H9 (cell line): ENCODE results near the gene SIX3. TPM values are rescaled to one million over a fixed set of nuclear protein-coding genes. Genes with fewer than 3 reads are reported as not detected.

Source experiments
- DNase-seq: peaks from one replicate; pipeline ENCODE4 v3.0.0-alpha.2; 2017
- H2AFZ ChIP-seq: one replicate; pipeline ENCODE4 v1.6.1; 2013; ENCODE audit warnings: mild to moderate bottlenecking, low read length, control low read depth, moderate library complexity
- H2AK5ac ChIP-seq: 2 replicates; pipeline ENCODE4 v1.6.1; 2013; ENCODE audit warnings: low read length, control low read depth, mixed read lengths; ENCODE audit not compliant: insufficient read length
- H2BK120ac ChIP-seq: one replicate; pipeline ENCODE4 v1.6.1; 2013; ENCODE audit warnings: low read depth, mild to moderate bottlenecking, low read length, control low read depth, inconsistent platforms; ENCODE audit not compliant: poor library complexity, severe bottlenecking
- H2BK12ac ChIP-seq: 2 replicates; pipeline ENCODE4 v1.6.1; 2013; ENCODE audit warnings: low read length, control low read depth, mixed read lengths, low read depth; ENCODE audit not compliant: insufficient read length
- H2BK15ac ChIP-seq: 2 replicates; pipeline ENCODE4 v1.6.1; 2013; ENCODE audit warnings: low read depth, low read length, control low read depth
- H2BK20ac ChIP-seq: one replicate; pipeline ENCODE4 v1.6.1; 2013; ENCODE audit warnings: low read depth, mild to moderate bottlenecking, low read length, control low read depth, inconsistent platforms; ENCODE audit not compliant: poor library complexity, severe bottlenecking
- H2BK5ac ChIP-seq: 2 replicates; pipeline ENCODE4 v1.6.1; 2013; ENCODE audit warnings: low read length, control low read depth, mixed read lengths; ENCODE audit not compliant: insufficient read length
- H3K14ac ChIP-seq: 2 replicates; pipeline ENCODE4 v1.6.1; 2013; ENCODE audit warnings: low read length, control low read depth; ENCODE audit not compliant: insufficient read depth
- H3K18ac ChIP-seq: 2 replicates; pipeline ENCODE4 v1.6.1; 2013; ENCODE audit warnings: low read depth, mild to moderate bottlenecking, mixed read lengths, low read length, control low read depth; ENCODE audit not compliant: insufficient read length
- H3K23ac ChIP-seq: 2 replicates; pipeline ENCODE4 v1.6.1; 2013; ENCODE audit warnings: low read length, control low read depth, mixed read lengths, low read depth; ENCODE audit not compliant: insufficient read length
- H3K23me2 ChIP-seq: 2 replicates; pipeline ENCODE4 v1.6.1; 2013; ENCODE audit warnings: low read depth, mild to moderate bottlenecking, mixed read lengths, low read length, control low read depth; ENCODE audit not compliant: insufficient read length, poor library complexity, severe bottlenecking
- H3K27ac ChIP-seq: 2 replicates; pipeline ENCODE4 v1.5.1; 2013; ENCODE audit warnings: low read length, control low read depth, mixed read lengths, low read depth; ENCODE audit not compliant: insufficient read length
- H3K27me3 ChIP-seq: 2 replicates; pipeline ENCODE4 v1.6.1; 2013; ENCODE audit warnings: low read length, control low read depth, inconsistent platforms; ENCODE audit not compliant: insufficient read depth
- H3K4ac ChIP-seq: 2 replicates; pipeline ENCODE4 v1.6.1; 2013; ENCODE audit warnings: low read depth, mild to moderate bottlenecking, control low read depth, inconsistent platforms, low read length, moderate library complexity
- H3K4me1 ChIP-seq: 2 replicates; pipeline ENCODE4 v1.6.1; 2013; ENCODE audit warnings: low read length, control low read depth, inconsistent platforms; ENCODE audit not compliant: insufficient read depth
- H3K4me2 ChIP-seq: 2 replicates; pipeline ENCODE4 v1.6.1; 2013; ENCODE audit warnings: low read length, control low read depth, mixed read lengths; ENCODE audit not compliant: insufficient read length, insufficient read depth
- H3K56ac ChIP-seq: 2 replicates; pipeline ENCODE4 v1.6.1; 2013; ENCODE audit warnings: low read depth, mild to moderate bottlenecking, mixed read lengths, low read length, control low read depth; ENCODE audit not compliant: insufficient read length
- H3K79me1 ChIP-seq: 2 replicates; pipeline ENCODE4 v1.6.1; 2013; ENCODE audit warnings: low read depth, mild to moderate bottlenecking, moderate library complexity, low read length, control low read depth, inconsistent platforms; ENCODE audit not compliant: insufficient read depth, poor library complexity, severe bottlenecking
- H3K79me2 ChIP-seq: 2 replicates; pipeline ENCODE4 v1.6.1; 2013; ENCODE audit warnings: low read length, control low read depth, inconsistent platforms; ENCODE audit not compliant: insufficient read depth
- H3K9ac ChIP-seq: 2 replicates; pipeline ENCODE4 v1.6.1; 2013; ENCODE audit warnings: low read length, control low read depth, mixed read lengths; ENCODE audit not compliant: insufficient read length; ENCODE audit errors: extremely low read depth
- H3K9me3 ChIP-seq: one replicate; pipeline ENCODE4 v1.6.1; 2013; ENCODE audit warnings: low read depth, low read length, inconsistent platforms; ENCODE audit not compliant: control insufficient read depth
- H3T11ph ChIP-seq: one replicate; pipeline ENCODE4 v1.6.1; 2013; ENCODE audit warnings: mild to moderate bottlenecking, low read length, control low read depth, inconsistent platforms
- H4K20me1 ChIP-seq: one replicate; pipeline ENCODE4 v1.6.1; 2013; ENCODE audit not compliant: control insufficient read depth, insufficient read length, insufficient read depth
- H4K5ac ChIP-seq: 2 replicates; pipeline ENCODE4 v1.6.1; 2013; ENCODE audit warnings: low read depth, mild to moderate bottlenecking, mixed read lengths, low read length, control low read depth; ENCODE audit not compliant: insufficient read length
- H4K8ac ChIP-seq: replicated peaks from 2 replicates; pipeline ENCODE4 v1.6.1; 2013; ENCODE audit warnings: low read length, control low read depth, mixed read lengths, low read depth; ENCODE audit not compliant: insufficient read length
- H4K91ac ChIP-seq: 2 replicates; pipeline ENCODE4 v1.6.1; 2013; ENCODE audit warnings: low read depth, mild to moderate bottlenecking, moderate library complexity, mixed read lengths, low read length, control low read depth; ENCODE audit not compliant: insufficient read length
- H3K27ac Mint-ChIP-seq, 3 experiments: 2 replicates in 2 of 3; 3 replicates in 1 of 3; pipeline ENCODE4 v1.8.0; 2020 to 2021; ENCODE audit warnings: mixed read lengths in 3 of 3, mild to moderate bottlenecking in 1 of 3, moderate library complexity in 1 of 3
- H3K27me3 Mint-ChIP-seq: 2 replicates; pipeline ENCODE4 v1.8.0; 2021; ENCODE audit warnings: low read depth, mild to moderate bottlenecking, moderate library complexity, mixed read lengths
- H3K36me3 Mint-ChIP-seq, 3 experiments: 2 replicates in 2 of 3; 3 replicates in 1 of 3; pipeline ENCODE4 v1.8.0; 2020 to 2021; ENCODE audit warnings: low read depth in 3 of 3, mixed read lengths in 3 of 3; ENCODE audit not compliant: insufficient read depth in 1 of 3
- H3K4me1 Mint-ChIP-seq, 2 experiments: 2 replicates each; pipeline ENCODE4 v1.8.0; 2020; ENCODE audit warnings: mixed read lengths in 2 of 2
- H3K4me3 Mint-ChIP-seq, 2 experiments: 2 replicates in 1 of 2; 3 replicates in 1 of 2; pipeline ENCODE4 v1.8.0; 2020 to 2021; ENCODE audit warnings: mild to moderate bottlenecking in 2 of 2, mixed read lengths in 2 of 2, moderate library complexity in 1 of 2
- H3K9me3 Mint-ChIP-seq, 2 experiments: 2 replicates in 1 of 2; 3 replicates in 1 of 2; pipeline ENCODE4 v1.8.0; 2020; ENCODE audit warnings: mild to moderate bottlenecking in 2 of 2, mixed read lengths in 2 of 2, moderate library complexity in 1 of 2
- CTCF ChIP-seq: fragments of 200-600 bp; sonication (generic); conservative IDR thresholded peaks from 3 replicates; pipeline ENCODE4 v1.8.0; 2021; ENCODE audit warnings: antibody characterized with exemption, mild to moderate bottlenecking
- WGBS: extraction: QIAGEN DNeasy Blood & Tissue Kit; methylation state at CpG from one replicate; pipeline ENCODE4 v1.1.7; 2013; ENCODE audit warnings: missing lambda C conversion rate, low lambda C conversion rate, mixed read lengths; ENCODE audit not compliant: insufficient read length; ENCODE audit errors: extremely low coverage; 5-methylcytosine and 5-hydroxymethylcytosine counted together
- total RNA-seq: library from RNA; stranded (reverse); gene quantifications from 2 replicates; pipeline ENCODE4 v1.2.1, GENCODE V29; 2021

Gene SIX3
- total RNA-seq, 1 experiment from 2014 or later = 0.55 TPM

- Histone ChIP-seq H3K56ac (no peak overlapping the region), H2BK5ac (no peak overlapping the region), H2BK15ac (no peak overlapping the region), H3K27me3 (peaks cover 50% of the 10 kb centered on the region), H3K14ac (no peak overlapping the region), H3K4me2 (no peak overlapping the region), H2BK20ac (no peak overlapping the region), H3K23me2 (peaks cover 11% of the 10 kb centered on the region), H4K5ac (no peak overlapping the region), H4K8ac (no peak overlapping the region), H2BK12ac (no peak overlapping the region), H4K20me1 (no peaks in the 10 kb centered on the region), H4K91ac (no peak overlapping the region), H3K4ac (no peak overlapping the region), H2AK5ac (no peak overlapping the region), H3K4me1 (peaks cover 7% of the 10 kb centered on the region), H3K18ac (no peak overlapping the region), H3T11ph (no peak overlapping the region), H3K79me1 (no peaks in the 10 kb centered on the region), H2BK120ac (no peak overlapping the region), H3K79me2 (no peaks in the 10 kb centered on the region), H3K9ac (no peak overlapping the region), H2AFZ (no peak overlapping the region), H3K27ac (no peak overlapping the region), H3K9me3 (no peaks in the 10 kb centered on the region), H3K23ac (no peak overlapping the region)
- no peak overlapping the region for H3K27ac Mint-ChIP-seq
- no CpG with 5 or more reads among the region's 4 CpGs for WGBS
- no peak for TF ChIP-seq CTCF
- H3K4me1 Mint-ChIP-seq = peaks cover 26 to 54% of the 10 kb centered on the region in 2 experiments
- H3K9me3 Mint-ChIP-seq = no peaks in the 10 kb centered on the region
- H3K4me3 Mint-ChIP-seq = no peak overlapping the region; a peak in 1 of 5 replicates
- no peaks in the 10 kb centered on the region; a peak in 2 of 7 replicates for H3K36me3 Mint-ChIP-seq
- peaks cover 97% of the 10 kb centered on the region for H3K27me3 Mint-ChIP-seq
- DNase-seq = no peak
Measured at GRCh38 chr2:44925561-44926136, 15.9 kb upstream of the SIX3 start.
